ENCODE results near the gene NLGN1. TPM values are rescaled to one million over a fixed set of nuclear protein-coding genes. Genes with fewer than 3 reads are reported as not detected.

Gene NLGN1
- total RNA-seq, 1 donor from 2014 or later = 4.5 TPM

- H3K36me3 ChIP-seq (ENCODE audit: control insufficient read depth, insufficient read depth, low read length) = no peaks in the 10 kb centered on the region
- H3K4me3 ChIP-seq (ENCODE audit: low read depth, low read length) = no peak overlapping the region
- TF ChIP-seq CTCF (IDR thresholded peaks at IDR 0.05; ENCODE audit: insufficient read depth, low read length, poor library complexity, severe bottlenecking) = no peak
- DNase-seq (ENCODE audit: low read depth) = no peak
- no peaks in the 10 kb centered on the region for H3K27me3 ChIP-seq (ENCODE audit: control insufficient read depth, insufficient read depth, low read length)
Measured at GRCh38 chr3:174315225-174315624, 917.7 kb downstream of the NLGN1 start.

GRCh38 chr3:174317005-174317404 lies 919.5 kb downstream of the NLGN1 start:
- DNase-seq (ENCODE audit: low read depth) = no peak
- Histone ChIP-seq H3K4me3 (ENCODE audit: low read depth, low read length) (no peak overlapping the region), H3K36me3 (ENCODE audit: control insufficient read depth, insufficient read depth, low read length) (no peaks in the 10 kb centered on the region), H3K27me3 (ENCODE audit: control insufficient read depth, insufficient read depth, low read length) (no peaks in the 10 kb centered on the region)
- TF ChIP-seq CTCF (IDR thresholded peaks at IDR 0.05; ENCODE audit: insufficient read depth, low read length, poor library complexity, severe bottlenecking) = no peak

GRCh38 chr3:174318181-174318580 lies 920.6 kb downstream of the NLGN1 start:
- DNase-seq (ENCODE audit: low read depth) = no peak
- H3K36me3 ChIP-seq (ENCODE audit: control insufficient read depth, insufficient read depth, low read length) = no peaks in the 10 kb centered on the region
- no peaks in the 10 kb centered on the region for H3K27me3 ChIP-seq (ENCODE audit: control insufficient read depth, insufficient read depth, low read length)
- H3K4me3 ChIP-seq (ENCODE audit: low read depth, low read length) = no peak overlapping the region
- TF ChIP-seq CTCF (IDR thresholded peaks at IDR 0.05; ENCODE audit: insufficient read depth, low read length, poor library complexity, severe bottlenecking) = no peak

GRCh38 chr3:174321548-174321947 lies 924.0 kb downstream of the NLGN1 start:
- DNase-seq (ENCODE audit: low read depth) = no peak
- no peak overlapping the region for H3K4me3 ChIP-seq (ENCODE audit: low read depth, low read length)
- no peak for TF ChIP-seq CTCF (IDR thresholded peaks at IDR 0.05; ENCODE audit: insufficient read depth, low read length, poor library complexity, severe bottlenecking)
- no peaks in the 10 kb centered on the region for H3K36me3 ChIP-seq (ENCODE audit: control insufficient read depth, insufficient read depth, low read length)
- H3K27me3 ChIP-seq (ENCODE audit: control insufficient read depth, insufficient read depth, low read length) = no peaks in the 10 kb centered on the region

GRCh38 chr3:174322789-174323188 lies 925.2 kb downstream of the NLGN1 start:
- H3K27me3 ChIP-seq (ENCODE audit: control insufficient read depth, insufficient read depth, low read length) = no peaks in the 10 kb centered on the region
- TF ChIP-seq CTCF (IDR thresholded peaks at IDR 0.05; ENCODE audit: insufficient read depth, low read length, poor library complexity, severe bottlenecking) = no peak
- DNase-seq (ENCODE audit: low read depth) = no peak
- no peaks in the 10 kb centered on the region for H3K36me3 ChIP-seq (ENCODE audit: control insufficient read depth, insufficient read depth, low read length)
- H3K4me3 ChIP-seq (ENCODE audit: low read depth, low read length) = no peak overlapping the region

- H3K36me3 ChIP-seq (ENCODE audit: control insufficient read depth, insufficient read depth, low read length) = no peaks in the 10 kb centered on the region
- H3K27me3 ChIP-seq (ENCODE audit: control insufficient read depth, insufficient read depth, low read length) = no peaks in the 10 kb centered on the region
- no peak overlapping the region for H3K4me3 ChIP-seq (ENCODE audit: low read depth, low read length)
- TF ChIP-seq CTCF (IDR thresholded peaks at IDR 0.05; ENCODE audit: insufficient read depth, low read length, poor library complexity, severe bottlenecking) = no peak
- DNase-seq (ENCODE audit: low read depth) = no peak
Measured at GRCh38 chr3:174325171-174325570, 927.6 kb downstream of the NLGN1 start.
